Activated T-helper 1 cell treated with anti-CD3 and anti-CD28 coated beads, Interleukin-12 subunit alpha, Interleukin-12 subunit beta, Interleukin-2, Interleukin-4 antibody, amounts not matched to agents 30 ng/mL and 10 ng/mL and 1 ng/mL, durations not matched to agents 14 hours and 24 hours and 36 hours (primary cell): Measurements from ENCODE around the gene TSPAN33. TPM values are rescaled to one million over a fixed set of nuclear protein-coding genes. Genes with fewer than 3 reads are reported as not detected.
"Not testable (repeated sequence)": the region's sequence is repeated elsewhere in the genome, so short reads cannot be mapped to it uniquely, and the experiment has no call there.

Experiments used
- DNase-seq: peaks from one replicate; pipeline ENCODE4 v3.0.0; 2021; ENCODE audit warnings: low spot score
- H3K27ac Mint-ChIP-seq: one replicate; pipeline ENCODE4 v1.8.0; 2021; ENCODE audit warnings: mild to moderate bottlenecking, mixed read lengths
- H3K27me3 Mint-ChIP-seq: one replicate; pipeline ENCODE4 v1.8.0; 2022; ENCODE audit warnings: mild to moderate bottlenecking, moderate library complexity, mixed read lengths; ENCODE audit not compliant: insufficient read depth
- H3K36me3 Mint-ChIP-seq: one replicate; pipeline ENCODE4 v1.8.0; 2021; ENCODE audit warnings: low read depth, mixed read lengths
- H3K4me1 Mint-ChIP-seq: one replicate; pipeline ENCODE4 v1.8.0; 2021; ENCODE audit warnings: low read depth, mixed read lengths
- H3K4me3 Mint-ChIP-seq: one replicate; pipeline ENCODE4 v1.8.0; 2021; ENCODE audit warnings: mild to moderate bottlenecking, moderate library complexity, mixed read lengths
- H3K9me3 Mint-ChIP-seq: one replicate; pipeline ENCODE4 v1.8.0; 2021; ENCODE audit warnings: mixed read lengths
- intact Hi-C: fragments of 100-400 bp; cut with micrococcal nuclease; formaldehyde crosslinking; loops from one replicate; pipeline ENCODE4 v1.15.1; 2024
- total RNA-seq: library from RNA; stranded (reverse); gene quantifications from 2 replicates; pipeline ENCODE4 v1.2.3, GENCODE V29; 2022

TSPAN33 gene
- total RNA-seq, 1 donor from 2014 or later, result 9.5 TPM

- no peak for DNase-seq
- Mint-ChIP-seq H3K4me1 (peaks cover 20% of the 10 kb centered on the region), H3K4me3 (peak overlapping the region; percentile 53), H3K27ac (no peak overlapping the region), H3K36me3 (no peaks in the 10 kb centered on the region), H3K9me3 (no peaks in the 10 kb centered on the region), H3K27me3 (peaks cover 20% of the 10 kb centered on the region)
- intact Hi-C loops, result loop anchor here (2.0 kb wide), 1 partner anchor 78 kb away; no protein-coding TSS in a partner anchor
Observed at GRCh38 chr7:129168231-129169021, 23.9 kb downstream of the TSPAN33 start.

- Mint-ChIP-seq H3K9me3 (no peaks in the 10 kb centered on the region), H3K36me3 (no peaks in the 10 kb centered on the region), H3K27ac (no peak overlapping the region), H3K4me1 (peaks cover 20% of the 10 kb centered on the region), H3K4me3 (peak overlapping the region; percentile 76), H3K27me3 (peaks cover 21% of the 10 kb centered on the region)
- DNase-seq, result peak; percentile 28
- intact Hi-C loops, result loop anchor here (2.0 kb wide), 1 partner anchor 78 kb away; no protein-coding TSS in a partner anchor
Observed at GRCh38 chr7:129169171-129169671, 24.7 kb downstream of the TSPAN33 start.

- intact Hi-C loops, result loop anchor here (2.0 kb wide), 1 partner anchor 79 kb away; no protein-coding TSS in a partner anchor
- no peak for DNase-seq
- Mint-ChIP-seq H3K27me3 (peaks cover 24% of the 10 kb centered on the region), H3K4me3 (peak overlapping the region; percentile 76), H3K4me1 (peaks cover 20% of the 10 kb centered on the region), H3K27ac (no peak overlapping the region), H3K9me3 (no peaks in the 10 kb centered on the region), H3K36me3 (no peaks in the 10 kb centered on the region)
Observed at GRCh38 chr7:129169686-129170440, 25.4 kb downstream of the TSPAN33 start.

- peaks cover 20% of the 10 kb centered on the region for H3K4me1 Mint-ChIP-seq
- no peaks in the 10 kb centered on the region for H3K9me3 Mint-ChIP-seq
- no peaks in the 10 kb centered on the region for H3K36me3 Mint-ChIP-seq
- no peak for DNase-seq
- H3K4me3 Mint-ChIP-seq, result no peak overlapping the region
- H3K27me3 Mint-ChIP-seq, result peaks cover 24% of the 10 kb centered on the region
- H3K27ac Mint-ChIP-seq, result no peak overlapping the region
- intact Hi-C loops, result no loop called here
Observed at GRCh38 chr7:129170441-129171021, 26.0 kb downstream of the TSPAN33 start.

GRCh38 chr7:129173861-129174260 is 29.4 kb downstream of the TSPAN33 start:
- intact Hi-C loops, H3K4me3 Mint-ChIP-seq, H3K27ac Mint-ChIP-seq, H3K36me3 Mint-ChIP-seq, H3K9me3 Mint-ChIP-seq, DNase-seq: not testable (repeated sequence)
- Mint-ChIP-seq H3K4me1 (peaks cover 15% of the 10 kb centered on the region), H3K27me3 (peaks cover 24% of the 10 kb centered on the region)

GRCh38 chr7:129176916-129177710 is 32.6 kb downstream of the TSPAN33 start:
- Mint-ChIP-seq H3K9me3 (no peaks in the 10 kb centered on the region), H3K27ac (no peak overlapping the region), H3K27me3 (peaks cover 20% of the 10 kb centered on the region), H3K4me3 (no peak overlapping the region), H3K4me1 (no peaks in the 10 kb centered on the region), H3K36me3 (no peaks in the 10 kb centered on the region)
- intact Hi-C loops, result no loop called here
- no peak for DNase-seq

GRCh38 chr7:129184981-129185670 is 40.6 kb downstream of the TSPAN33 start:
- no peak for DNase-seq
- no peak overlapping the region for H3K4me3 Mint-ChIP-seq
- H3K36me3 Mint-ChIP-seq, result peaks cover 1% of the 10 kb centered on the region
- H3K4me1 Mint-ChIP-seq, result peaks cover 4% of the 10 kb centered on the region
- no peak overlapping the region for H3K27ac Mint-ChIP-seq
- no peaks in the 10 kb centered on the region for H3K9me3 Mint-ChIP-seq
- intact Hi-C loops, result no loop called here
- H3K27me3 Mint-ChIP-seq, result peaks cover 39% of the 10 kb centered on the region

- peaks cover 4% of the 10 kb centered on the region for H3K4me1 Mint-ChIP-seq
- no peak overlapping the region for H3K4me3 Mint-ChIP-seq
- no peaks in the 10 kb centered on the region for H3K9me3 Mint-ChIP-seq
- DNase-seq, result no peak
- no peak overlapping the region for H3K27ac Mint-ChIP-seq
- H3K36me3 Mint-ChIP-seq, result peaks cover 1% of the 10 kb centered on the region
- H3K27me3 Mint-ChIP-seq, result peaks cover 52% of the 10 kb centered on the region
- intact Hi-C loops, result no loop called here
Observed at GRCh38 chr7:129186749-129187260, 42.3 kb downstream of the TSPAN33 start.

GRCh38 chr7:129187681-129188371 is 43.3 kb downstream of the TSPAN33 start:
- Mint-ChIP-seq H3K27me3 (peaks cover 58% of the 10 kb centered on the region), H3K27ac (no peak overlapping the region), H3K4me1 (peaks cover 4% of the 10 kb centered on the region), H3K36me3 (peaks cover 1% of the 10 kb centered on the region), H3K9me3 (no peaks in the 10 kb centered on the region), H3K4me3 (peak overlapping the region; percentile 70)
- DNase-seq, result no peak
- intact Hi-C loops, result no loop called here

- H3K36me3 Mint-ChIP-seq, result peaks cover 1% of the 10 kb centered on the region
- H3K27ac Mint-ChIP-seq, result no peak within 1 kb of the TSS
- peaks cover 61% of the 10 kb centered on the region for H3K27me3 Mint-ChIP-seq
- DNase-seq, result no peak
- H3K4me3 Mint-ChIP-seq, result peak within 1 kb of the TSS; percentile 70
- intact Hi-C loops, result no loop called here
- peaks cover 4% of the 10 kb centered on the region for H3K4me1 Mint-ChIP-seq
- H3K9me3 Mint-ChIP-seq, result no peaks in the 10 kb centered on the region
Observed at GRCh38 chr7:129188372-129188891, 43.9 kb downstream of the TSPAN33 start, which contains the start of gene SMO. Gene SMO, plus strand, starts transcription at chr7:129188633. Its CDS starts 519 bp downstream, at chr7:129189152.
